SK-N-SH treated with all-trans-retinoic acid at 6 μM for 48 hours (cell line): Measurements from ENCODE around the gene HEYL.

Source experiments
- ARNTL ChIP-seq: fragments of 450-650 bp; formaldehyde crosslinking; IDR thresholded peaks from 2 replicates; pipeline ENCODE4 v1.5.0; 2020; ENCODE audit warnings: low read depth, mild to moderate bottlenecking, moderate library complexity, borderline replicate concordance
- BACH2 ChIP-seq: fragments of 250-450 bp; sonication (Bioruptor Pico); IDR thresholded peaks from 2 replicates; pipeline ENCODE4 v1.9.0; 2021; ENCODE audit warnings: mild to moderate bottlenecking, borderline replicate concordance
- CSRNP3 ChIP-seq: fragments of 250-450 bp; sonication (Bioruptor Pico); IDR thresholded peaks from 2 replicates; pipeline ENCODE4 v1.5.1; 2021; ENCODE audit warnings: mild to moderate bottlenecking, moderate library complexity
- ESRRG ChIP-seq: fragments of 250-450 bp; sonication (Bioruptor Pico); IDR thresholded peaks from 2 replicates; pipeline ENCODE4 v1.6.1; 2021; ENCODE audit warnings: mild to moderate bottlenecking
- GLIS3 ChIP-seq: fragments of 250-450 bp; sonication (Bioruptor Pico); IDR thresholded peaks from 2 replicates; pipeline ENCODE4 v1.5.0; 2020; ENCODE audit warnings: mild to moderate bottlenecking, moderate library complexity
- RARB ChIP-seq: fragments of 250-450 bp; sonication (Bioruptor Pico); IDR thresholded peaks from 2 replicates; pipeline ENCODE4 v1.8.0; 2021; ENCODE audit warnings: mild to moderate bottlenecking, moderate library complexity
- TCF4 ChIP-seq: fragments of 250-450 bp; sonication (Bioruptor Pico); IDR thresholded peaks from 2 replicates; pipeline ENCODE4 v1.8.0; 2021; ENCODE audit warnings: mild to moderate bottlenecking, moderate library complexity, borderline replicate concordance
- ZC3H10 ChIP-seq: fragments of 250-450 bp; sonication (Bioruptor Pico); IDR thresholded peaks from 2 replicates; pipeline ENCODE4 v1.5.1; 2021; ENCODE audit warnings: mild to moderate bottlenecking, moderate library complexity
- ZFP3 ChIP-seq: fragments of 250-450 bp; sonication (Bioruptor Pico); IDR thresholded peaks from 2 replicates; pipeline ENCODE4 v1.5.0; 2020; ENCODE audit warnings: mild to moderate bottlenecking, moderate library complexity
- ZFP30 ChIP-seq: fragments of 450-650 bp; formaldehyde crosslinking; IDR thresholded peaks from 2 replicates; pipeline ENCODE4 v1.5.0; 2022; ENCODE audit warnings: mild to moderate bottlenecking, moderate library complexity
- ZNF8 ChIP-seq: fragments of 450-650 bp; formaldehyde crosslinking; IDR thresholded peaks from 2 replicates; pipeline ENCODE4 v1.5.0; 2020; ENCODE audit warnings: mild to moderate bottlenecking, moderate library complexity
- TF ChIP-seq, protein P1 (sequence below): fragments of 250-450 bp; sonication (Bioruptor Pico); IDR thresholded peaks from 2 replicates; pipeline ENCODE4 v1.8.0; 2020; ENCODE audit warnings: mild to moderate bottlenecking, moderate library complexity, borderline replicate concordance
- TF ChIP-seq, protein P2 (sequence below): fragments of 250-450 bp; sonication (Bioruptor Pico); IDR thresholded peaks from 2 replicates; pipeline ENCODE4 v1.5.1; 2020; ENCODE audit warnings: low read depth, mild to moderate bottlenecking, moderate library complexity

DNA sequence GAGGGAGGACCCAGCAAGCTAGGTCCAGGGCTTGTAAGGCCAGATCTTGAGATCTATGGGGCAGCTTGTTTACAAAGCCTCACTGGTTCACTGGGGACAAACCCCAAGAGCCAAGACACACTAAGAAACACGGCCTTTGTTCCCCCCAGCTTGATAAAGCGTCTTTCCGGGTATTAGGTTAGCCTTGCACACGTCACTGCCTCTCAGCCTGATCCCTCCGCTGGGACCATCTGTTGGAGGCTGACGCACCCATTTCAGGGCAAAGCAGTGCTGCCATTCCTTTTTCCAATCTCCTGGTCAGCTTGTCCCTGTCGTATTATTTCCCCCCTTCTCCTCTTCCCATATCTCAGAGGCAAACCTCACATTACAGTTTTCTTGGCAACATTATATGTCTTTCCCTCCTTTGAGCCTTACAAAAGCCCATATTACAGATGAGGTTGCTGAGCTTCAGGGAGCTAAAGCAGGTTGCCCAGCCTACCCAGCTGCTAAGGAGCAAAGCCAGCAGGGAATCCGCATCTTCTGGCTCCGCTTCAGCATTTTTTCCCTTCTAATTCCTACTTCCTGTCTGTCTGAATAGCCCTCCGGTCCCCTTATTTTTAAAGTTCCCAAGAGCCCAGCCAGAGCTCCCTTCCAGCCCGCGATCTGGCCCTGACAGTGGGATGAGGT lies 4.1 kb downstream of the HEYL start:
- TF ChIP-seq ZFP30: no peak
- TF ChIP-seq RARB (CRISPR knock-in tag): no peak
- no peak for TF ChIP-seq ARNTL
- TF ChIP-seq, protein P1, sequence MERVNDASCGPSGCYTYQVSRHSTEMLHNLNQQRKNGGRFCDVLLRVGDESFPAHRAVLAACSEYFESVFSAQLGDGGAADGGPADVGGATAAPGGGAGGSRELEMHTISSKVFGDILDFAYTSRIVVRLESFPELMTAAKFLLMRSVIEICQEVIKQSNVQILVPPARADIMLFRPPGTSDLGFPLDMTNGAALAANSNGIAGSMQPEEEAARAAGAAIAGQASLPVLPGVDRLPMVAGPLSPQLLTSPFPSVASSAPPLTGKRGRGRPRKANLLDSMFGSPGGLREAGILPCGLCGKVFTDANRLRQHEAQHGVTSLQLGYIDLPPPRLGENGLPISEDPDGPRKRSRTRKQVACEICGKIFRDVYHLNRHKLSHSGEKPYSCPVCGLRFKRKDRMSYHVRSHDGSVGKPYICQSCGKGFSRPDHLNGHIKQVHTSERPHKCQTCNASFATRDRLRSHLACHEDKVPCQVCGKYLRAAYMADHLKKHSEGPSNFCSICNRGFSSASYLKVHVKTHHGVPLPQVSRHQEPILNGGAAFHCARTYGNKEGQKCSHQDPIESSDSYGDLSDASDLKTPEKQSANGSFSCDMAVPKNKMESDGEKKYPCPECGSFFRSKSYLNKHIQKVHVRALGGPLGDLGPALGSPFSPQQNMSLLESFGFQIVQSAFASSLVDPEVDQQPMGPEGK (CRISPR knock-in tag): no peak
- TF ChIP-seq ZC3H10 (CRISPR knock-in tag): no peak
- no peak for TF ChIP-seq ZFP3 (CRISPR knock-in tag)
- no peak for TF ChIP-seq GLIS3 (CRISPR knock-in tag)
- TF ChIP-seq TCF4 (CRISPR knock-in tag): no peak
- TF ChIP-seq, protein P2, sequence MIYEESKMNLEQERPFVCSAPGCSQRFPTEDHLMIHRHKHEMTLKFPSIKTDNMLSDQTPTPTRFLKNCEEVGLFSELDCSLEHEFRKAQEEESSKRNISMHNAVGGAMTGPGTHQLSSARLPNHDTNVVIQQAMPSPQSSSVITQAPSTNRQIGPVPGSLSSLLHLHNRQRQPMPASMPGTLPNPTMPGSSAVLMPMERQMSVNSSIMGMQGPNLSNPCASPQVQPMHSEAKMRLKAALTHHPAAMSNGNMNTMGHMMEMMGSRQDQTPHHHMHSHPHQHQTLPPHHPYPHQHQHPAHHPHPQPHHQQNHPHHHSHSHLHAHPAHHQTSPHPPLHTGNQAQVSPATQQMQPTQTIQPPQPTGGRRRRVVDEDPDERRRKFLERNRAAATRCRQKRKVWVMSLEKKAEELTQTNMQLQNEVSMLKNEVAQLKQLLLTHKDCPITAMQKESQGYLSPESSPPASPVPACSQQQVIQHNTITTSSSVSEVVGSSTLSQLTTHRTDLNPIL (CRISPR knock-in tag): no peak
- no peak for TF ChIP-seq CSRNP3 (CRISPR knock-in tag)
- no peak for TF ChIP-seq ZNF8 (CRISPR knock-in tag)
- no peak for TF ChIP-seq ESRRG
- no peak for TF ChIP-seq BACH2 (CRISPR knock-in tag)
